ENCODE results near the gene CCDC61.

GRCh38 chr19:46017095-46017429 lies 21.8 kb downstream of the CCDC61 start:
- TF ChIP-seq ZNF274 (IDR thresholded peaks at IDR 0.05; ENCODE audit: low read depth, low read length) (no peak), YY1 (IDR thresholded peaks at IDR 0.05; ENCODE audit: insufficient read depth, insufficient read length) (no peak), SUZ12 (IDR thresholded peaks at IDR 0.05; ENCODE audit: extremely low read depth, insufficient read depth, insufficient read length) (no peak)
